B cell (primary cell): ENCODE results near the gene FBXO44. TPM values are rescaled to one million over a fixed set of nuclear protein-coding genes. Genes with fewer than 3 reads are reported as not detected.

Source experiments
- ATAC-seq: fragments of 200-7000 bp; cut with Tn5 transposase; one replicate; pipeline ENCODE4 v1.10.0; 2021; ENCODE audit warnings: low read depth, mild to moderate bottlenecking, moderate number of reproducible peaks, moderate library complexity
- CTCF ChIA-PET: fragments of 350-600 bp; sonication (Branson Sonifier 250); formaldehyde crosslinking; loops from one replicate; lab custom pipeline; 2021; ENCODE audit warnings: antibody characterized with exemption, inconsistent platforms; lab: Charles Lee
- POLR2A ChIA-PET: fragments of 350-600 bp; sonication (Branson Sonifier 250); formaldehyde crosslinking; loops from one replicate; lab custom pipeline; 2021; ENCODE audit warnings: antibody characterized with exemption; lab: Charles Lee
- DNase-seq: peaks from one replicate; pipeline ENCODE4 v3.0.0; 2013
- H2AFZ ChIP-seq: 2 replicates; pipeline ENCODE4 v1.6.1; 2012; ENCODE audit warnings: mild to moderate bottlenecking, low read depth, low read length; ENCODE audit not compliant: insufficient read depth, poor library complexity, severe bottlenecking
- H3K27ac ChIP-seq, 2 donors: 1 replicate in 1 of 2; 2 replicates in 1 of 2; pipeline ENCODE4 v1.5.1; 2012 to 2013; ENCODE audit warnings: low read length in 2 of 2, mild to moderate bottlenecking in 2 of 2, moderate library complexity in 1 of 2
- H3K27me3 ChIP-seq, 4 experiments: fragments of 200-600 bp in 1 of 4; sonication (generic) in 1 of 4; replicated peaks in 1 of 4; 1 replicate in 2 of 4; 2 replicates in 2 of 4; pipeline versions ENCODE4 v1.6.1 to v1.7.0; 2013 to 2016; ENCODE audit warnings: low read length in 3 of 4, mild to moderate bottlenecking in 2 of 4, mixed read lengths in 1 of 4, moderate library complexity in 1 of 4; ENCODE audit not compliant: insufficient read depth in 4 of 4, control insufficient read depth in 3 of 4; ENCODE audit errors: control extremely low read depth in 1 of 4
- H3K36me3 ChIP-seq, 2 experiments: replicated peaks in 1 of 2; 1 replicate in 1 of 2; 2 replicates in 1 of 2; pipeline versions ENCODE4 v1.6.1 to v1.7.1; 2013; ENCODE audit warnings: low read length in 1 of 2; ENCODE audit not compliant: insufficient read depth in 2 of 2, control insufficient read depth in 1 of 2; ENCODE audit errors: control extremely low read depth in 1 of 2, extremely low read depth in 1 of 2
- H3K4me1 ChIP-seq, 2 donors: fragments of 200-600 bp in 1 of 2; sonication (generic) in 1 of 2; 1 replicate in 1 of 2; 2 replicates in 1 of 2; pipeline versions ENCODE4 v1.5.1 to v1.6.1; 2013 to 2017; ENCODE audit warnings: low read length in 2 of 2; ENCODE audit not compliant: control insufficient read depth in 2 of 2, insufficient read depth in 2 of 2
- H3K4me2 ChIP-seq: replicated peaks from 2 replicates; pipeline ENCODE3; 2012; ENCODE audit warnings: mild to moderate bottlenecking, low read depth, low read length; ENCODE audit not compliant: poor library complexity, severe bottlenecking
- H3K4me3 ChIP-seq, 5 experiments: fragments of 200-600 bp in 1 of 5; sonication (generic) in 1 of 5; 1 replicate in 3 of 5; 2 replicates in 2 of 5; pipeline versions ENCODE4 v1.5.1 to v1.7.0; 2011 to 2016; ENCODE audit warnings: low read length in 4 of 5, mild to moderate bottlenecking in 4 of 5, low read depth in 2 of 5, control low read depth in 1 of 5, moderate library complexity in 1 of 5; ENCODE audit not compliant: insufficient read depth in 1 of 5; ENCODE audit errors: control extremely low read depth in 1 of 5, extremely low read depth in 1 of 5
- H3K79me2 ChIP-seq: fragments of 200-600 bp; sonication (generic); one replicate; pipeline ENCODE4 v1.6.0; 2016; ENCODE audit warnings: low read length; ENCODE audit not compliant: control insufficient read depth, insufficient read depth
- H3K9ac ChIP-seq: fragments of 200-600 bp; sonication (generic); 2 replicates; pipeline ENCODE4 v1.6.1; 2017; ENCODE audit warnings: mild to moderate bottlenecking, low read length, moderate library complexity
- H3K9me3 ChIP-seq, 3 donors: one replicate each; pipeline versions ENCODE4 v1.6.1 to v1.7.1; 2013; ENCODE audit warnings: low read length in 2 of 3; ENCODE audit not compliant: control insufficient read depth in 2 of 3, insufficient read depth in 1 of 3; ENCODE audit errors: control extremely low read depth in 1 of 3
- H4K20me1 ChIP-seq: 2 replicates; pipeline ENCODE4 v1.6.0; 2012; ENCODE audit warnings: mild to moderate bottlenecking, low read length; ENCODE audit not compliant: insufficient read depth, control insufficient read depth, poor library complexity, severe bottlenecking
- H3K27ac Mint-ChIP-seq: one replicate; pipeline ENCODE4 v1.8.0; 2021; ENCODE audit warnings: mixed read lengths
- H3K27me3 Mint-ChIP-seq: one replicate; pipeline ENCODE4 v1.8.0; 2021; ENCODE audit warnings: mixed read lengths
- H3K4me1 Mint-ChIP-seq: one replicate; pipeline ENCODE4 v1.8.0; 2021; ENCODE audit warnings: mixed read lengths
- H3K4me3 Mint-ChIP-seq: one replicate; pipeline ENCODE4 v1.8.0; 2021; ENCODE audit warnings: mixed read lengths
- H3K9me3 Mint-ChIP-seq: one replicate; pipeline ENCODE4 v1.8.0; 2022; ENCODE audit warnings: mixed read lengths; ENCODE audit not compliant: insufficient read depth
- CTCF ChIP-seq: fragments of 200-600 bp; IDR thresholded peaks from one replicate; pipeline ENCODE4 v1.8.0; 2022; ENCODE audit warnings: antibody characterized with exemption, mild to moderate bottlenecking
- EZH2 ChIP-seq: IDR thresholded peaks from 2 replicates; pipeline ENCODE4 v1.6.1; 2012; ENCODE audit warnings: borderline replicate concordance, low read depth, mild to moderate bottlenecking, moderate library complexity, low read length; ENCODE audit not compliant: insufficient read depth, poor library complexity, severe bottlenecking
- WGBS: methylation state at CpG from one replicate; pipeline ENCODE4 v1.1.5; 2013; ENCODE audit warnings: missing lambda C conversion rate; ENCODE audit not compliant: insufficient coverage; 5-methylcytosine and 5-hydroxymethylcytosine counted together
- intact Hi-C: fragments of 100-400 bp; cut with micrococcal nuclease; formaldehyde crosslinking; loops from one replicate; pipeline ENCODE4 v1.10.0; 2022
- polyA plus RNA-seq: library from polyadenylated mRNA; depleted of rRNA; stranded (reverse); fragments of >200 nt; gene quantifications from 2 replicates; pipeline ENCODE4 v1.2.3, GENCODE V29; 2012
- total RNA-seq, 2 donors: library from RNA; stranded (reverse); fragments of 120-200 nt in 1 of 2; gene quantifications; 1 replicate in 1 of 2; 2 replicates in 1 of 2; pipeline versions ENCODE4 v1.2.3 to v1.2.4, GENCODE V29; 2013 to 2022

Gene FBXO44
- total and polyA plus RNA-seq, 2 donors (not counting 1 experiment from before 2014, with no cell fraction given): 61.5 to 101 TPM

GRCh38 chr1:11664336-11665065 is 9.8 kb downstream of the FBXO44 start:
- Mint-ChIP-seq H3K9me3 (no peaks in the 10 kb centered on the region), H3K27ac (peak overlapping the region; percentile 63), H3K4me3 (peak overlapping the region; percentile 89), H3K27me3 (no peaks in the 10 kb centered on the region), H3K4me1 (peaks cover 3% of the 10 kb centered on the region)
- Histone ChIP-seq H3K9me3 (no peaks in the 10 kb centered on the region), H3K4me1 (peaks cover 0 to 9% of the 10 kb centered on the region in 2 donors), H3K79me2 (peaks cover 15% of the 10 kb centered on the region), H3K4me3 (peak overlapping the region; percentile 38 to 74 (median 63)), H3K27ac (peak overlapping the region; percentile 44 to 76), H3K4me2 (peak overlapping the region; percentile 99), H2AFZ (peak overlapping the region; percentile 93), H3K27me3 (no peaks in the 10 kb centered on the region), H3K9ac (peak overlapping the region; percentile 81), H3K36me3 (peaks cover 0 to 12% of the 10 kb centered on the region in 2 experiments), H4K20me1 (no peaks in the 10 kb centered on the region)
- TF ChIP-seq CTCF (peak; percentile 39), EZH2 (no peak)
- WGBS: 2% methylated on average over 65 of the region's 66 CpGs
- ATAC-seq: peak; percentile 51
- peak; percentile 67 for DNase-seq
- POLR2A ChIA-PET: interaction anchor here (0.6 to 3.0 kb wide), 10 partner anchors 10 to 832 kb away, joined by 3 to 27 read pairs (median 6); partner anchors contain the start of genes FBXO2, FBXO44 and MAD2L2
- CTCF ChIA-PET: interaction anchor here (0.7 to 4.9 kb wide), 25 partner anchors 9 to 627 kb away, joined by 3 to 75 read pairs (median 6); partner anchors contain the start of genes AGTRAP, FBXO2, FBXO44 and MAD2L2
- intact Hi-C loops: loop anchor here (1.0 kb wide), 4 partner anchors 10 to 72 kb away; partner anchors contain the start of genes AGTRAP, FBXO2, FBXO44 and MAD2L2

GRCh38 chr1:11668516-11668915 is 13.8 kb downstream of the FBXO44 start:
- Mint-ChIP-seq H3K9me3 (no peaks in the 10 kb centered on the region), H3K4me3 (no peak overlapping the region), H3K27ac (no peak overlapping the region), H3K27me3 (no peaks in the 10 kb centered on the region), H3K4me1 (peaks cover 8% of the 10 kb centered on the region)
- ATAC-seq (no peak), DNase-seq (no peak)
- Histone ChIP-seq H3K9me3 (no peaks in the 10 kb centered on the region), H3K4me1 (peaks cover 0 to 16% of the 10 kb centered on the region in 2 donors), H3K4me3 (no peak overlapping the region), H4K20me1 (no peaks in the 10 kb centered on the region), H3K79me2 (peaks cover 15% of the 10 kb centered on the region), H3K27me3 (no peaks in the 10 kb centered on the region), H3K9ac (no peak overlapping the region), H2AFZ (no peak overlapping the region), H3K27ac (no peak overlapping the region), H3K36me3 (peaks cover 0 to 8% of the 10 kb centered on the region in 2 experiments), H3K4me2 (no peak overlapping the region)
- CTCF ChIA-PET: interaction anchor here (0.6 to 0.9 kb wide), 3 partner anchors 51 to 97 kb away, joined by 3 read pairs; no protein-coding TSS in a partner anchor
- WGBS: 98% methylated on average over 14 of the region's 14 CpGs
- POLR2A ChIA-PET: no interaction called here
- no peak for TF ChIP-seq CTCF
- TF ChIP-seq EZH2: no peak
- intact Hi-C loops: no loop called here
